ENCODE results near the gene PROP1. TPM values are rescaled to one million over a fixed set of nuclear protein-coding genes. Genes with fewer than 3 reads are reported as not detected.

The PROP1 gene
- total and polyA plus RNA-seq, 2 donors (not counting 3 experiments of a cell fraction or from before 2014, with no cell fraction given), result not detected

DNA sequence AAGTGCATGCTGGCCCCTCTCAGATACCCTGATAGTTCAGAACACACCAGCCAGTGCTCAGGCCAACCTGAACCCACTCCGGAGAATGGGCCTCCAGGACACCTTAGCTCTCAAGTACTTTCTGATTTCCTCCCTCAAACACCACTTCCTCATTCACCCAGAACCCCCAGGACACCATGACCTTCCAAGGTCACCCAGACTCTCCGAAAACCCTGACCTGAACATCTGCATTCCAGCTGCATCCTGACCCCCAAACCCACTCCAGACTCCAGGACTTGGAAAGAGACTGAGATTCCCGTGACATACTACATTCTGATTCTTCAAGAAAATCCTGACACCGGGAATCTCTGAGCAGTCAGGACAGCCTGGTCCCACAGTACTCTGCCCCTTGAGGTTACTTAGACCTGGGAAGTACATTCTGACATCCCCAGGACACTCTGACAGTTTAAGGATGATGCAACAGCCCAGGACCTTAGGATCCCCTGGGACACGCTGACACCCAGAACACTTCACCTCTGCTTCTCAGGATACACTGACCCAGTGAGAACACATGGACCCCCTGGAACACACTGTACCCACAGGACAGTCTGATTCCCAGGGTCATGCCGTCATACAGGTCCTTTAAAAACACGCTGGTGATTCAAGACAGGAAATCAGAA, 747 bp upstream of the PROP1 start:
- intact Hi-C loops (cut with micrococcal nuclease) (no loop called here), dilution Hi-C loops (cut with MboI; ENCODE audit: extremely low pct_ligation_motif_present, low sequenced_read_pairs) (no loop called here)
- H3K9me1 ChIP-seq (replicated peaks; ENCODE audit: control insufficient read depth, extremely low read depth, insufficient read depth, low read length), result no peaks in the 10 kb centered on the region
- no peak for FAIRE-seq
- no TSS peak for BruUV-seq (replicated peaks)
- H4K20me1 ChIP-seq (replicated peaks; ENCODE audit: control insufficient read depth, extremely low read depth, insufficient read depth, low read length), result no peaks in the 10 kb centered on the region
- H3K4me3 ChIP-seq (replicated peaks in 1 of 3; ENCODE audit: insufficient read depth in 1 of 3, low read depth in 1 of 3, low read length in 3 of 3), result no peak overlapping the region
- no peak overlapping the region for H2AFZ ChIP-seq (ENCODE audit: low read depth, low read length)
- no peak overlapping the region for H3K27ac ChIP-seq (ENCODE audit: insufficient read depth, low read depth, low read length)
- H3K9me3 ChIP-seq (replicated peaks; ENCODE audit: control insufficient read depth, insufficient read depth, low read length), result no peaks in the 10 kb centered on the region
- no peaks in the 10 kb centered on the region for H3K4me1 ChIP-seq (ENCODE audit: control insufficient read depth, extremely low read depth, insufficient read depth, low read length)
- H3K79me2 ChIP-seq (ENCODE audit: control insufficient read depth, insufficient read depth, low read length), result no peaks in the 10 kb centered on the region
- no peak overlapping the region for H3K4me2 ChIP-seq (ENCODE audit: insufficient read depth, low read length)
- H3K36me3 ChIP-seq (ENCODE audit: control insufficient read depth in 2 of 2, extremely low read depth in 1 of 2, insufficient read depth in 2 of 2, low read length in 2 of 2), result no peaks in the 10 kb centered on the region
- no peak for TF ChIP-seq JUN (IDR thresholded peaks at IDR 0.05; ENCODE audit: borderline replicate concordance, insufficient read depth, insufficient read length, low read depth)
- no peak for TF ChIP-seq CTCF (IDR thresholded peaks at IDR 0.05; ENCODE audit: extremely low read depth in 1 of 2, insufficient read depth in 1 of 2, low read depth in 1 of 2, low read length in 2 of 2)
- no peak for TF ChIP-seq POLR2AphosphoS5 (IDR thresholded peaks at IDR 0.05; ENCODE audit: insufficient read depth, low read depth, low read length)
- no peak for TF ChIP-seq FOS (IDR thresholded peaks at IDR 0.05; ENCODE audit: borderline replicate concordance, insufficient read depth, low read length)
- no peak for TF ChIP-seq POLR2A (IDR thresholded peaks at IDR 0.05; ENCODE audit: low read depth, low read length)
- no peak for TF ChIP-seq EZH2 (IDR thresholded peaks at IDR 0.05; ENCODE audit: borderline replicate concordance, low read depth, low read length, severe bottlenecking)
- TF ChIP-seq MAX (IDR thresholded peaks at IDR 0.05; ENCODE audit: insufficient read depth, insufficient read length), result no peak
- no peak for TF ChIP-seq MYC (IDR thresholded peaks at IDR 0.05; ENCODE audit: low read depth, low read length)
- TF ChIP-seq GATA2 (IDR thresholded peaks at IDR 0.05; ENCODE audit: insufficient read depth, insufficient read length, low read depth, low read length), result no peak
- ChIA-PET CTCF (no interaction called here), POLR2A (no interaction called here)
- no peak for DNase-seq (ENCODE audit: low read depth, low spot score)
- no peak overlapping the region for H3K9ac ChIP-seq (replicated peaks; ENCODE audit: extremely low read depth, insufficient read depth, low read length)
- peaks cover 0 to 2% of the 10 kb centered on the region in 2 experiments for H3K27me3 ChIP-seq (ENCODE audit: control insufficient read depth in 2 of 2, insufficient read depth in 2 of 2, low read length in 2 of 2)

Data from endothelial cell of umbilical vein (primary cell).